ENCODE results near the gene FLYWCH1.

GRCh38 chr16:2992383-2993081 is 80.8 kb downstream of the FLYWCH1 start:
- TF ChIP-seq, protein P1, sequence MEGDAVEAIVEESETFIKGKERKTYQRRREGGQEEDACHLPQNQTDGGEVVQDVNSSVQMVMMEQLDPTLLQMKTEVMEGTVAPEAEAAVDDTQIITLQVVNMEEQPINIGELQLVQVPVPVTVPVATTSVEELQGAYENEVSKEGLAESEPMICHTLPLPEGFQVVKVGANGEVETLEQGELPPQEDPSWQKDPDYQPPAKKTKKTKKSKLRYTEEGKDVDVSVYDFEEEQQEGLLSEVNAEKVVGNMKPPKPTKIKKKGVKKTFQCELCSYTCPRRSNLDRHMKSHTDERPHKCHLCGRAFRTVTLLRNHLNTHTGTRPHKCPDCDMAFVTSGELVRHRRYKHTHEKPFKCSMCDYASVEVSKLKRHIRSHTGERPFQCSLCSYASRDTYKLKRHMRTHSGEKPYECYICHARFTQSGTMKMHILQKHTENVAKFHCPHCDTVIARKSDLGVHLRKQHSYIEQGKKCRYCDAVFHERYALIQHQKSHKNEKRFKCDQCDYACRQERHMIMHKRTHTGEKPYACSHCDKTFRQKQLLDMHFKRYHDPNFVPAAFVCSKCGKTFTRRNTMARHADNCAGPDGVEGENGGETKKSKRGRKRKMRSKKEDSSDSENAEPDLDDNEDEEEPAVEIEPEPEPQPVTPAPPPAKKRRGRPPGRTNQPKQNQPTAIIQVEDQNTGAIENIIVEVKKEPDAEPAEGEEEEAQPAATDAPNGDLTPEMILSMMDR (IDR thresholded peaks at IDR 0.05; ENCODE audit: control extremely low read depth in 1 of 3, insufficient read depth in 1 of 3, low read depth in 1 of 3, low read length in 3 of 3), result no peak
- no peak for TF ChIP-seq CBX5 (IDR thresholded peaks at IDR 0.05; ENCODE audit: low read depth, low read length)
- no peak for TF ChIP-seq POLR2A (IDR thresholded peaks at IDR 0.05; ENCODE audit: control extremely low read depth in 1 of 2, low read depth in 2 of 2, low read length in 2 of 2)
- TF ChIP-seq EZH2 (IDR thresholded peaks at IDR 0.05; ENCODE audit: low read depth, low read length, severe bottlenecking), result no peak
- TF ChIP-seq POLR2AphosphoS5 (IDR thresholded peaks at IDR 0.05; ENCODE audit: low read depth, low read length), result no peak
- TF ChIP-seq CREB1 (IDR thresholded peaks at IDR 0.05), result no peak
- TF ChIP-seq ASH2L (IDR thresholded peaks at IDR 0.05; ENCODE audit: low read length), result no peak
- TF ChIP-seq RAD21 (IDR thresholded peaks at IDR 0.05 in 1 of 2, conservative IDR thresholded peaks at IDR 0.05 in 1 of 2; ENCODE audit: low read depth in 2 of 2, low read length in 2 of 2), result no peak
- TF ChIP-seq HDAC2 (IDR thresholded peaks at IDR 0.05; ENCODE audit: borderline replicate concordance in 1 of 2, low read depth in 2 of 2, low read length in 2 of 2), result no peak
- TF ChIP-seq GABPA (IDR thresholded peaks at IDR 0.05; ENCODE audit: borderline replicate concordance, insufficient read depth, low read length), result no peak
- TF ChIP-seq CHD1 (IDR thresholded peaks at IDR 0.05; ENCODE audit: low read depth, low read length), result no peak
- TF ChIP-seq, protein P2, sequence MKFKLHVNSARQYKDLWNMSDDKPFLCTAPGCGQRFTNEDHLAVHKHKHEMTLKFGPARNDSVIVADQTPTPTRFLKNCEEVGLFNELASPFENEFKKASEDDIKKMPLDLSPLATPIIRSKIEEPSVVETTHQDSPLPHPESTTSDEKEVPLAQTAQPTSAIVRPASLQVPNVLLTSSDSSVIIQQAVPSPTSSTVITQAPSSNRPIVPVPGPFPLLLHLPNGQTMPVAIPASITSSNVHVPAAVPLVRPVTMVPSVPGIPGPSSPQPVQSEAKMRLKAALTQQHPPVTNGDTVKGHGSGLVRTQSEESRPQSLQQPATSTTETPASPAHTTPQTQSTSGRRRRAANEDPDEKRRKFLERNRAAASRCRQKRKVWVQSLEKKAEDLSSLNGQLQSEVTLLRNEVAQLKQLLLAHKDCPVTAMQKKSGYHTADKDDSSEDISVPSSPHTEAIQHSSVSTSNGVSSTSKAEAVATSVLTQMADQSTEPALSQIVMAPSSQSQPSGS (IDR thresholded peaks at IDR 0.05; ENCODE audit: low read length), result no peak

Data from H1 (cell line).